Activated CD8-positive, alpha-beta T cell treated with anti-CD3 and anti-CD28 coated beads, Interleukin-2, amount 10 ng/mL, durations not matched to agents 7 days and 5 days (primary cell): ENCODE results near the gene POP4. TPM values are rescaled to one million over a fixed set of nuclear protein-coding genes. Genes with fewer than 3 reads are reported as not detected.

Experiments used
- ATAC-seq: fragments of 150-1000 bp; cut with Tn5 transposase; one replicate; pipeline ENCODE4 v1.10.0; 2021; ENCODE audit warnings: moderate library complexity
- CTCF ChIA-PET: fragments of 350-600 bp; sonication (Branson Sonifier 250); formaldehyde crosslinking; loops from one replicate; lab custom pipeline; 2021; ENCODE audit warnings: antibody characterized with exemption; lab: Charles Lee
- POLR2A ChIA-PET: fragments of 350-600 bp; sonication (Branson Sonifier 250); formaldehyde crosslinking; loops from one replicate; lab custom pipeline; 2021; ENCODE audit warnings: antibody characterized with exemption; lab: Charles Lee
- DNase-seq: peaks from one replicate; pipeline ENCODE4 v3.0.0-alpha.2; 2020
- H3K27ac Mint-ChIP-seq: one replicate; pipeline ENCODE4 v1.8.0; 2021; ENCODE audit warnings: mild to moderate bottlenecking, mixed read lengths
- H3K27me3 Mint-ChIP-seq: one replicate; pipeline ENCODE4 v1.8.0; 2021; ENCODE audit warnings: low read depth, mixed read lengths
- H3K36me3 Mint-ChIP-seq: one replicate; pipeline ENCODE4 v1.8.0; 2021; ENCODE audit warnings: low read depth, mixed read lengths
- H3K4me1 Mint-ChIP-seq: one replicate; pipeline ENCODE4 v1.8.0; 2021; ENCODE audit warnings: low read depth, mixed read lengths
- H3K4me3 Mint-ChIP-seq: one replicate; pipeline ENCODE4 v1.8.0; 2021; ENCODE audit warnings: mild to moderate bottlenecking, mixed read lengths
- H3K9me3 Mint-ChIP-seq: one replicate; pipeline ENCODE4 v1.8.0; 2022; ENCODE audit warnings: mixed read lengths; ENCODE audit not compliant: insufficient read depth
- total RNA-seq, 2 experiments: library from RNA; stranded (reverse); gene quantifications; one replicate each; pipeline ENCODE4 v1.2.3, GENCODE V29; 2021

The POP4 gene
- total RNA-seq, 2 experiments from 2014 or later: 101 to 103 TPM

DNA sequence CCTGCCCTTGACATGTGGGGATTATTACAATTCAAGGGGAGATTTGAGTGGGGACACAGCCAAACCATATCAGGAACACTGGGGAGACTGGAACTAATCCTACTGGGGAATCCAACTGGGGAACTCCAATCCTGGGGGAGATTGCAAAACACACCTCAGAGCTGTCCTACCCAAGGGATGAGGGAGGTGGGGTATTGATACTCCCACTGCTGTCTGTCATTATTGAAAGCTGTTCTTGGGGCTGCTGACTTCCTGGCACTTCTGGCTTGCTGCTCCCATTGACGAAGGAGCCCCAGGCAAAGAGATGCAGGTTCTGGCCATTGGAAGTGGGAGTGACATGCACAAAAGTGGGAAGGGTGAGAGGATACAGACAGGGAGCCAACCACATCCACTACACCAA lies 24.7 kb upstream of the POP4 start:
- H3K9me3 Mint-ChIP-seq: no peaks in the 10 kb centered on the region
- H3K36me3 Mint-ChIP-seq: no peaks in the 10 kb centered on the region
- CTCF ChIA-PET: no interaction called here
- no peak for DNase-seq
- H3K27me3 Mint-ChIP-seq: peaks cover 30% of the 10 kb centered on the region
- no peak overlapping the region for H3K27ac Mint-ChIP-seq
- POLR2A ChIA-PET: no interaction called here
- no peak for ATAC-seq
- H3K4me3 Mint-ChIP-seq: no peak overlapping the region
- H3K4me1 Mint-ChIP-seq: no peaks in the 10 kb centered on the region

DNA sequence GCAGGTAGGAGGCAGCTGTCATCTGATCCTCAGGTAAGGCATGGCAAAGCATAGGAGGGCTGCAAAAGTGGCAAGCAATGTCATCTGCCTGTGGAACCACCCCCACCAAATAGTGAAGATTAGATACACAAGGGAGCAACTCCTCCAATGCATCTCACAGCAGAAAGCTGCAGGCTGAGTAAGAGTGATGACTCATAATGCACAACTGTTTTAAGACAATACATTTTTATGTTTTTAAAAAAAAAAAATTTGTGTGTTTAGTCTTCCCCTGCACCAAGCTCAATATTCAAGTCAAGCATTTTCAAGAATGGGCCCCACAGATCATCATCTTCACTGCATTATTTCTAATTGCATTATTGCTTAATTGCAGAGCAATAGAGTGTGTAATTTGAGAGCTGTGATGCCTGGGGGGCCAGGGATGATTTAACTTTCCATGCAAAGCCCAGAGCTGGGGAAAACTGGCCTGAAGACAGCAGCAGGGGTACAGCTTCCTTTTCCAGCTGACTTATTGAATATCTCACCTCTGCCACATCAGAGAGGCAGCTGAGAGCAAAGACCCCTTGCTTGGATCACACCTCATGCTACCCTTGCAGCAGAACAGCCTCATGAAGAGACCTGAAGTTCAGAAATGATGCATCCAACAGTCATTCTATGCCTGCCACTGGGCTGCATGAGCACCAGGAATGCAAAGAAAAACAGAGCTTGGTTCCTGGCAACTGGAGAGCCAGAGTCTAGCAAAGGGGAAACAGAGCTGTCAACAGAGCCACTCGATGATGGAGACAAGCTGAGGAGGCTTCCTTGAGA lies 22.7 kb upstream of the POP4 start:
- no peak for DNase-seq
- Mint-ChIP-seq H3K4me1 (peaks cover 18% of the 10 kb centered on the region), H3K36me3 (no peaks in the 10 kb centered on the region), H3K27me3 (peaks cover 27% of the 10 kb centered on the region), H3K27ac (no peak overlapping the region), H3K4me3 (no peak overlapping the region), H3K9me3 (no peaks in the 10 kb centered on the region)
- no peak for ATAC-seq
- CTCF ChIA-PET: no interaction called here
- POLR2A ChIA-PET: interaction anchor here (0.7 to 1.4 kb wide), 3 partner anchors 8 to 358 kb away, joined by 3 to 12 read pairs (median 3); partner anchors contain the start of genes POP4 and URI1

DNA sequence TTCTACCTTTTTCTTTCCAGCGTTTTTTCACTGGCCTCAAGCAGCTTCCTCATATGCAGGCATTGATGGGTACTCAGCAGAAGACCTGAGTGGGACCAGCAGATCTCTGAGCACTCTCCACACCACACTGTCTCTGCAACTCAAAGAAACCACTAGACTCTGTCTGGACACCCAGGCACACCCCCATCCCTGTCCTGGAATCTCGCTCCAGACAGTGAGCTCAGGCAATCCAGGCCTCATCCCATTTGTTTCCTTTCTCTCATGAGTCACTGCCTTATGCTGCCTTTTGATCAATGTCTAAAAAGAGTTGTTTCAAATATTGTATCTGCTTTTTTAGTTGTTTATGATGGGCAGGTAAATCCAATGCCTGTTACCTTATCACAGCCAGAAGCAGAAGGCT lies 19.7 kb upstream of the POP4 start:
- Mint-ChIP-seq H3K27me3 (peaks cover 26% of the 10 kb centered on the region), H3K27ac (no peak overlapping the region), H3K4me3 (no peak overlapping the region), H3K9me3 (peaks cover 5% of the 10 kb centered on the region), H3K4me1 (peaks cover 19% of the 10 kb centered on the region), H3K36me3 (peaks cover 5% of the 10 kb centered on the region)
- ChIA-PET CTCF (interaction anchor here (1.4 kb wide), 2 partner anchors 58 to 130 kb away, joined by 4 to 8 read pairs; no protein-coding TSS in a partner anchor), POLR2A (interaction anchor here (3.1 kb wide), 1 partner anchor 20 kb away, joined by 26 read pairs; the partner anchor contains the start of gene POP4)
- no peak for DNase-seq
- ATAC-seq: no peak

DNA sequence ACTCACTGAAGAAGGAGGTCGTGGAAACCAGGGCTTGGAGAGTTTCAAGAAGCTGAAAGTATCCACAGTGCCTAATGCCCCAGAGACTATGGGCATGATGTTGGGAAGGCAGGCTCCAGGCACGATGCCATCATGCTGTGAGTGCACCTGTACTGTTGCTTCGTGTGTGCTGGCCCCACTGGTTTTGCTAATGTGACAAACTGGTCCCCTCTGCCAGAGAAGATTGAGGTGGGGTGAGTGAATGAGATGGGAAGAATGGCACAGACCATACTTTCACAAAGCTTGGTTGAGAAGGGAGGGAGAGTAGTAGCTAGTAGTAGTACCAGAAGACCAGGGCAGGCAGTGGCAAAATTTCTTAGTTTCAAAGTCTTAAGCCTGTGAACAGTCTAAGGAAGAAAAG lies 19.0 kb upstream of the POP4 start:
- peaks cover 5% of the 10 kb centered on the region for H3K9me3 Mint-ChIP-seq
- CTCF ChIA-PET: interaction anchor here (1.0 to 1.5 kb wide), 6 partner anchors 13 to 129 kb away, joined by 3 to 8 read pairs (median 4); no protein-coding TSS in a partner anchor
- H3K36me3 Mint-ChIP-seq: peaks cover 5% of the 10 kb centered on the region
- POLR2A ChIA-PET: interaction anchor here (3.1 kb wide), 1 partner anchor 19 kb away, joined by 26 read pairs; the partner anchor contains the start of gene POP4
- H3K27me3 Mint-ChIP-seq: peaks cover 31% of the 10 kb centered on the region
- DNase-seq (no peak), ATAC-seq (no peak)
- no peak overlapping the region for H3K4me3 Mint-ChIP-seq
- H3K4me1 Mint-ChIP-seq: peaks cover 19% of the 10 kb centered on the region
- peak overlapping the region; percentile 47 for H3K27ac Mint-ChIP-seq

GRCh38 chr19:29587518-29587986 lies 18.5 kb upstream of the POP4 start:
- H3K4me3 Mint-ChIP-seq: no peak overlapping the region
- CTCF ChIA-PET: interaction anchor here (1.0 to 1.5 kb wide), 6 partner anchors 13 to 129 kb away, joined by 3 to 8 read pairs (median 4); no protein-coding TSS in a partner anchor

GRCh38 chr19:29588095-29588494 lies 18.0 kb upstream of the POP4 start:
- ChIA-PET CTCF (interaction anchor here (1.0 to 1.5 kb wide), 5 partner anchors 12 to 81 kb away, joined by 3 to 8 read pairs (median 4); no protein-coding TSS in a partner anchor), POLR2A (interaction anchor here (3.1 kb wide), 1 partner anchor 18 kb away, joined by 26 read pairs; the partner anchor contains the start of gene POP4)
- ATAC-seq: no peak

More at GRCh38 chr19:29587518-29587986, 18.5 kb upstream of the POP4 start:
- Mint-ChIP-seq H3K9me3 (peaks cover 5% of the 10 kb centered on the region), H3K27ac (peak overlapping the region; percentile 47), H3K4me1 (peaks cover 19% of the 10 kb centered on the region), H3K27me3 (peaks cover 31% of the 10 kb centered on the region), H3K36me3 (peaks cover 5% of the 10 kb centered on the region)
- peak; percentile 99 for ATAC-seq
- peak; percentile 83 for DNase-seq
- POLR2A ChIA-PET: interaction anchor here (3.1 kb wide), 1 partner anchor 18 kb away, joined by 26 read pairs; the partner anchor contains the start of gene POP4

GRCh38 chr19:29590278-29590677 lies 15.8 kb upstream of the POP4 start:
- H3K9me3 Mint-ChIP-seq: peaks cover 5% of the 10 kb centered on the region
- peaks cover 19% of the 10 kb centered on the region for H3K4me1 Mint-ChIP-seq
- ATAC-seq: no peak
- no peak overlapping the region for H3K4me3 Mint-ChIP-seq
- no peak overlapping the region for H3K27ac Mint-ChIP-seq
- no peak for DNase-seq
- peaks cover 24% of the 10 kb centered on the region for H3K27me3 Mint-ChIP-seq
- ChIA-PET CTCF (no interaction called here), POLR2A (no interaction called here)
- peaks cover 5% of the 10 kb centered on the region for H3K36me3 Mint-ChIP-seq

More at GRCh38 chr19:29588095-29588494, 18.0 kb upstream of the POP4 start:
- Mint-ChIP-seq H3K4me1 (peaks cover 19% of the 10 kb centered on the region), H3K36me3 (peaks cover 5% of the 10 kb centered on the region), H3K27me3 (peaks cover 31% of the 10 kb centered on the region), H3K9me3 (peaks cover 5% of the 10 kb centered on the region), H3K27ac (peak overlapping the region; percentile 41), H3K4me3 (no peak overlapping the region)
- no peak for DNase-seq

DNA sequence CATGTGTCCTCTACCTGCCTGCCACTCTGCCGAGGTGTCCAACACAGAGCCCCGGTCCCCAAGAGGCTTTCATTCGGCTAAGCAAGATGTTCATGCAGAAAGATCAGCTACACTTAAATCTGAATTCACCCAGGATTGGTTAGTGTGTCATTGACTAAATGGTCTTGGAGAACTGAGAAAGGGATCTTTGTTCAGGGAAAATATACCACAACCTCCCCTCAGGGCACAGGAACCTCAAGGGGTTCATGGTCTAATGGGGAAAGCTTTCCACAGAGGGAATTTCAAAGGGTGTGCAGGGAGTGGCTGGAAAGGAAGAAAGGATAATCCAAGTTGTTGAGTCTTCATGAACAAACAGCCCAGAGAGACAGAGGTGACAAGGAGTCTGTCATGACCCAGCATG lies 14.4 kb upstream of the POP4 start:
- Mint-ChIP-seq H3K4me3 (no peak overlapping the region), H3K9me3 (peaks cover 5% of the 10 kb centered on the region), H3K36me3 (peaks cover 5% of the 10 kb centered on the region), H3K27me3 (peaks cover 13% of the 10 kb centered on the region), H3K4me1 (peaks cover 18% of the 10 kb centered on the region), H3K27ac (no peak overlapping the region)
- ATAC-seq (no peak), DNase-seq (no peak)
- CTCF ChIA-PET: interaction anchor here (0.6 kb wide), 1 partner anchor 31 kb away, joined by 3 read pairs; no protein-coding TSS in a partner anchor
- POLR2A ChIA-PET: no interaction called here

GRCh38 chr19:29593869-29594268 lies 12.2 kb upstream of the POP4 start:
- H3K9me3 Mint-ChIP-seq: peaks cover 5% of the 10 kb centered on the region
- CTCF ChIA-PET: no interaction called here
- ATAC-seq: no peak
- no peak overlapping the region for H3K27ac Mint-ChIP-seq
- H3K27me3 Mint-ChIP-seq: peaks cover 16% of the 10 kb centered on the region
- H3K36me3 Mint-ChIP-seq: peaks cover 5% of the 10 kb centered on the region
- DNase-seq: no peak
- POLR2A ChIA-PET: interaction anchor here (1.4 kb wide), 1 partner anchor 12 kb away, joined by 4 read pairs; the partner anchor contains the start of gene POP4
- no peak overlapping the region for H3K4me3 Mint-ChIP-seq
- H3K4me1 Mint-ChIP-seq: no peaks in the 10 kb centered on the region

DNA sequence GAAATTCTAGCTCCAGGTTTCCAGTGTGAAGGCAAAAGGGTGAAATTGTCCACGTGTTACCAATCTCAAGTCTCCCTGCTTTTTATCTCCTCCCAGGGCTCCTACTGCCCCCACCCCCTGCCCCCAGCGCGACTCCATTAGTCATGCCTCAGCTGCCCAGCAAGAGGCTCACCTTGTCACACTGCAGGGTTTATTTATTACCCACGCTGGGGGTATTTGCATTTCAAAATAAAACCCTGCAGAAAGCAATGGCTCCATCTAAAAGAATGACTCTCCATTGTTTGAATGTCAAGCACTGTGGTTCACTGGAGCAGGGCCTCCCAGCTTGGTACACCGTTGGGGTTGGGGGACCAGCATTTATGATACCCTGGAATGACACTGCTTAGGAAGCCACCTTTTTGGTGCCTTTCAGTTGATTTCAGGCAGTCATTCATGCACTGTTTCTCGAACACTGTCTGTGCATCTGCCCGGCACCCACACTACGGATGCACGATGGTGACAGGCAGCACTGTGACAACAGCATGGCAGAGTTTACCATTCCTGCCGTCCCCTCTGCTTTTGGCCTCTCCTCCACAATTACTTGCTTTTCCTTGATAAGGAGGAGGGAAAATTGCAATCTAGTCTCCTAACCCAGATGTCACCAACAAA lies 9.9 kb upstream of the POP4 start:
- no peaks in the 10 kb centered on the region for H3K36me3 Mint-ChIP-seq
- DNase-seq (no peak), ATAC-seq (no peak)
- peaks cover 13% of the 10 kb centered on the region for H3K27me3 Mint-ChIP-seq
- ChIA-PET CTCF (interaction anchor here (1.2 to 1.6 kb wide), 2 partner anchors 14 to 99 kb away, joined by 3 read pairs; no protein-coding TSS in a partner anchor), POLR2A (interaction anchor here (2.8 kb wide), 1 partner anchor 10 kb away, joined by 23 read pairs; the partner anchor contains the start of gene POP4)
- no peaks in the 10 kb centered on the region for H3K9me3 Mint-ChIP-seq
- H3K27ac Mint-ChIP-seq: no peak overlapping the region
- H3K4me3 Mint-ChIP-seq: no peak overlapping the region
- no peaks in the 10 kb centered on the region for H3K4me1 Mint-ChIP-seq

GRCh38 chr19:29596885-29597525 lies 9.1 kb upstream of the POP4 start:
- ATAC-seq (no peak), DNase-seq (no peak)
- H3K9me3 Mint-ChIP-seq: no peaks in the 10 kb centered on the region
- H3K27me3 Mint-ChIP-seq: peaks cover 7% of the 10 kb centered on the region
- ChIA-PET POLR2A (interaction anchor here (2.8 kb wide), 1 partner anchor 9 kb away, joined by 23 read pairs; the partner anchor contains the start of gene POP4), CTCF (interaction anchor here (1.1 to 1.6 kb wide), 2 partner anchors 60 to 98 kb away, joined by 3 read pairs; no protein-coding TSS in a partner anchor)
- no peak overlapping the region for H3K4me3 Mint-ChIP-seq
- H3K36me3 Mint-ChIP-seq: no peaks in the 10 kb centered on the region
- no peaks in the 10 kb centered on the region for H3K4me1 Mint-ChIP-seq
- H3K27ac Mint-ChIP-seq: no peak overlapping the region
